GM19467 (cell line): ENCODE results near the gene CEP70.

Source experiments
- ATAC-seq: cut with Tn5 transposase; IDR thresholded peaks from one replicate; pipeline ENCODE4 v1.9.1; 2021; ENCODE audit warnings: mild to moderate bottlenecking, moderate library complexity; ENCODE audit not compliant: unreplicated experiment

CEP70 gene

GRCh38 chr3:138472141-138472825 is 121.8 kb downstream of the CEP70 start:
- no peak for ATAC-seq

GRCh38 chr3:138471481-138471880 is 122.6 kb downstream of the CEP70 start:
- ATAC-seq: no peak

GRCh38 chr3:138470687-138471086 is 123.4 kb downstream of the CEP70 start:
- no peak for ATAC-seq

- no peak for ATAC-seq
These were observed 124.2 kb downstream of the CEP70 start for GRCh38 chr3:138469874-138470273.

GRCh38 chr3:138468886-138469285 is 125.2 kb downstream of the CEP70 start:
- no peak for ATAC-seq

GRCh38 chr3:138468451-138468850 is 125.6 kb downstream of the CEP70 start:
- ATAC-seq: no peak

- ATAC-seq: no peak
These were observed 126.1 kb downstream of the CEP70 start for GRCh38 chr3:138467931-138468330.

- ATAC-seq: no peak
These were observed 128.1 kb downstream of the CEP70 start for GRCh38 chr3:138465925-138466324.

GRCh38 chr3:138465451-138465850 is 128.6 kb downstream of the CEP70 start:
- no peak for ATAC-seq

- ATAC-seq: no peak
These were observed 129.6 kb downstream of the CEP70 start for GRCh38 chr3:138464491-138464860.

- ATAC-seq: no peak
These were observed 130.2 kb downstream of the CEP70 start for GRCh38 chr3:138463724-138464490.

GRCh38 chr3:138461896-138462295 is 132.2 kb downstream of the CEP70 start:
- no peak for ATAC-seq

GRCh38 chr3:138461246-138461645 is 132.8 kb downstream of the CEP70 start:
- no peak for ATAC-seq

- ATAC-seq: no peak
These were observed 133.4 kb downstream of the CEP70 start for GRCh38 chr3:138460536-138461205.

GRCh38 chr3:138459619-138460535 is 134.2 kb downstream of the CEP70 start:
- no peak for ATAC-seq

- ATAC-seq: no peak
These were observed 135.1 kb downstream of the CEP70 start for GRCh38 chr3:138458774-138459499.

- no peak for ATAC-seq
These were observed 136.0 kb downstream of the CEP70 start for GRCh38 chr3:138457863-138458735.

GRCh38 chr3:138456961-138457862 is 136.8 kb downstream of the CEP70 start:
- no peak for ATAC-seq
